B cell (primary cell): Measurements from ENCODE around the gene OR6K6. TPM values are rescaled to one million over a fixed set of nuclear protein-coding genes. Genes with fewer than 3 reads are reported as not detected.

ENCODE experiments used
- ATAC-seq: fragments of 200-7000 bp; cut with Tn5 transposase; one replicate; pipeline ENCODE4 v1.10.0; 2021; ENCODE audit warnings: low read depth, mild to moderate bottlenecking, moderate number of reproducible peaks, moderate library complexity
- CTCF ChIA-PET: fragments of 350-600 bp; sonication (Branson Sonifier 250); formaldehyde crosslinking; loops from one replicate; lab custom pipeline; 2021; ENCODE audit warnings: antibody characterized with exemption, inconsistent platforms; lab: Charles Lee
- POLR2A ChIA-PET: fragments of 350-600 bp; sonication (Branson Sonifier 250); formaldehyde crosslinking; loops from one replicate; lab custom pipeline; 2021; ENCODE audit warnings: antibody characterized with exemption; lab: Charles Lee
- DNase-seq: peaks from one replicate; pipeline ENCODE4 v3.0.0; 2013
- H2AFZ ChIP-seq: 2 replicates; pipeline ENCODE4 v1.6.1; 2012; ENCODE audit warnings: mild to moderate bottlenecking, low read depth, low read length; ENCODE audit not compliant: insufficient read depth, poor library complexity, severe bottlenecking
- H3K27ac ChIP-seq, 2 donors: 1 replicate in 1 of 2; 2 replicates in 1 of 2; pipeline ENCODE4 v1.5.1; 2012 to 2013; ENCODE audit warnings: low read length in 2 of 2, mild to moderate bottlenecking in 2 of 2, moderate library complexity in 1 of 2
- H3K27me3 ChIP-seq, 4 experiments: fragments of 200-600 bp in 1 of 4; sonication (generic) in 1 of 4; replicated peaks in 1 of 4; 1 replicate in 2 of 4; 2 replicates in 2 of 4; pipeline versions ENCODE4 v1.6.1 to v1.7.0; 2013 to 2016; ENCODE audit warnings: low read length in 3 of 4, mild to moderate bottlenecking in 2 of 4, mixed read lengths in 1 of 4, moderate library complexity in 1 of 4; ENCODE audit not compliant: insufficient read depth in 4 of 4, control insufficient read depth in 3 of 4; ENCODE audit errors: control extremely low read depth in 1 of 4
- H3K36me3 ChIP-seq, 2 experiments: replicated peaks in 1 of 2; 1 replicate in 1 of 2; 2 replicates in 1 of 2; pipeline versions ENCODE4 v1.6.1 to v1.7.1; 2013; ENCODE audit warnings: low read length in 1 of 2; ENCODE audit not compliant: insufficient read depth in 2 of 2, control insufficient read depth in 1 of 2; ENCODE audit errors: control extremely low read depth in 1 of 2, extremely low read depth in 1 of 2
- H3K4me1 ChIP-seq, 2 donors: fragments of 200-600 bp in 1 of 2; sonication (generic) in 1 of 2; 1 replicate in 1 of 2; 2 replicates in 1 of 2; pipeline versions ENCODE4 v1.5.1 to v1.6.1; 2013 to 2017; ENCODE audit warnings: low read length in 2 of 2; ENCODE audit not compliant: control insufficient read depth in 2 of 2, insufficient read depth in 2 of 2
- H3K4me2 ChIP-seq: replicated peaks from 2 replicates; pipeline ENCODE3; 2012; ENCODE audit warnings: mild to moderate bottlenecking, low read depth, low read length; ENCODE audit not compliant: poor library complexity, severe bottlenecking
- H3K4me3 ChIP-seq, 5 experiments: fragments of 200-600 bp in 1 of 5; sonication (generic) in 1 of 5; 1 replicate in 3 of 5; 2 replicates in 2 of 5; pipeline versions ENCODE4 v1.5.1 to v1.7.0; 2011 to 2016; ENCODE audit warnings: low read length in 4 of 5, mild to moderate bottlenecking in 4 of 5, low read depth in 2 of 5, control low read depth in 1 of 5, moderate library complexity in 1 of 5; ENCODE audit not compliant: insufficient read depth in 1 of 5; ENCODE audit errors: control extremely low read depth in 1 of 5, extremely low read depth in 1 of 5
- H3K79me2 ChIP-seq: fragments of 200-600 bp; sonication (generic); one replicate; pipeline ENCODE4 v1.6.0; 2016; ENCODE audit warnings: low read length; ENCODE audit not compliant: control insufficient read depth, insufficient read depth
- H3K9ac ChIP-seq: fragments of 200-600 bp; sonication (generic); 2 replicates; pipeline ENCODE4 v1.6.1; 2017; ENCODE audit warnings: mild to moderate bottlenecking, low read length, moderate library complexity
- H3K9me3 ChIP-seq, 3 donors: one replicate each; pipeline versions ENCODE4 v1.6.1 to v1.7.1; 2013; ENCODE audit warnings: low read length in 2 of 3; ENCODE audit not compliant: control insufficient read depth in 2 of 3, insufficient read depth in 1 of 3; ENCODE audit errors: control extremely low read depth in 1 of 3
- H4K20me1 ChIP-seq: 2 replicates; pipeline ENCODE4 v1.6.0; 2012; ENCODE audit warnings: mild to moderate bottlenecking, low read length; ENCODE audit not compliant: insufficient read depth, control insufficient read depth, poor library complexity, severe bottlenecking
- H3K27ac Mint-ChIP-seq: one replicate; pipeline ENCODE4 v1.8.0; 2021; ENCODE audit warnings: mixed read lengths
- H3K27me3 Mint-ChIP-seq: one replicate; pipeline ENCODE4 v1.8.0; 2021; ENCODE audit warnings: mixed read lengths
- H3K4me1 Mint-ChIP-seq: one replicate; pipeline ENCODE4 v1.8.0; 2021; ENCODE audit warnings: mixed read lengths
- H3K4me3 Mint-ChIP-seq: one replicate; pipeline ENCODE4 v1.8.0; 2021; ENCODE audit warnings: mixed read lengths
- H3K9me3 Mint-ChIP-seq: one replicate; pipeline ENCODE4 v1.8.0; 2022; ENCODE audit warnings: mixed read lengths; ENCODE audit not compliant: insufficient read depth
- EZH2 ChIP-seq: IDR thresholded peaks from 2 replicates; pipeline ENCODE4 v1.6.1; 2012; ENCODE audit warnings: borderline replicate concordance, low read depth, mild to moderate bottlenecking, moderate library complexity, low read length; ENCODE audit not compliant: insufficient read depth, poor library complexity, severe bottlenecking
- WGBS: methylation state at CpG from one replicate; pipeline ENCODE4 v1.1.5; 2013; ENCODE audit warnings: missing lambda C conversion rate; ENCODE audit not compliant: insufficient coverage; 5-methylcytosine and 5-hydroxymethylcytosine counted together
- intact Hi-C: fragments of 100-400 bp; cut with micrococcal nuclease; formaldehyde crosslinking; loops from one replicate; pipeline ENCODE4 v1.10.0; 2022
- polyA plus RNA-seq: library from polyadenylated mRNA; depleted of rRNA; stranded (reverse); fragments of >200 nt; gene quantifications from 2 replicates; pipeline ENCODE4 v1.2.3, GENCODE V29; 2012
- total RNA-seq, 2 donors: library from RNA; stranded (reverse); fragments of 120-200 nt in 1 of 2; gene quantifications; 1 replicate in 1 of 2; 2 replicates in 1 of 2; pipeline versions ENCODE4 v1.2.3 to v1.2.4, GENCODE V29; 2013 to 2022
- TF ChIP-seq, protein P1 (sequence below): fragments of 200-600 bp; IDR thresholded peaks from one replicate; pipeline ENCODE4 v1.8.0; 2022; ENCODE audit warnings: antibody characterized with exemption, mild to moderate bottlenecking

Gene OR6K6
- total and polyA plus RNA-seq, 2 donors (not counting 1 experiment from before 2014, with no cell fraction given), result not detected

DNA sequence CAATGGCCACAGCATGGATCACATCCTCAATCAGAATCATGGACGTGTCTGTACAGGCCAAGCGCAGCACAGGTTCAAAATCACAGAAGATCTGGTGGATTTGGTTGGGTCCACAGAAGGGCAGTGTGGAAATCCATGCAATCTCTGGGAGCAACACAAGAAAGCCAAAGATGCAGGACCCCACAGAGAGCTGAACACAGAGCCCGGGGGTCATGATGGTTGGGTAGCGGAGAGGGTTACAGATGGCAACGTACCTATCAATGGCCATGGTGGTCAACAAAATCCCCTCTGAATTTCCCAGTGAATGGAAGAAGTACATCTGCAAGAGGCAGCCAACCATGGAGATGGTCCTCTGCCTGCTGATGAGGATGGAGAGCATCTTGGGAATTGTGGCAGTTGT lies 30.1 kb upstream of the OR6K6 start:
- Histone ChIP-seq H3K9me3 (no peaks in the 10 kb centered on the region), H2AFZ (no peak overlapping the region), H4K20me1 (no peaks in the 10 kb centered on the region), H3K4me2 (no peak overlapping the region), H3K79me2 (no peaks in the 10 kb centered on the region), H3K36me3 (no peaks in the 10 kb centered on the region), H3K27me3 (peaks cover 0 to 10% (median 0%) of the 10 kb centered on the region in 4 experiments), H3K9ac (no peak overlapping the region), H3K4me1 (no peaks in the 10 kb centered on the region), H3K27ac (no peak overlapping the region), H3K4me3 (no peak overlapping the region)
- ATAC-seq (no peak), DNase-seq (no peak)
- no peaks in the 10 kb centered on the region for H3K9me3 Mint-ChIP-seq
- peaks cover 30% of the 10 kb centered on the region for H3K27me3 Mint-ChIP-seq
- H3K4me1 Mint-ChIP-seq, result no peaks in the 10 kb centered on the region
- H3K27ac Mint-ChIP-seq, result no peak overlapping the region
- intact Hi-C loops, result no loop called here
- no peak overlapping the region for H3K4me3 Mint-ChIP-seq
- TF ChIP-seq EZH2, result no peak
- TF ChIP-seq, protein P1, sequence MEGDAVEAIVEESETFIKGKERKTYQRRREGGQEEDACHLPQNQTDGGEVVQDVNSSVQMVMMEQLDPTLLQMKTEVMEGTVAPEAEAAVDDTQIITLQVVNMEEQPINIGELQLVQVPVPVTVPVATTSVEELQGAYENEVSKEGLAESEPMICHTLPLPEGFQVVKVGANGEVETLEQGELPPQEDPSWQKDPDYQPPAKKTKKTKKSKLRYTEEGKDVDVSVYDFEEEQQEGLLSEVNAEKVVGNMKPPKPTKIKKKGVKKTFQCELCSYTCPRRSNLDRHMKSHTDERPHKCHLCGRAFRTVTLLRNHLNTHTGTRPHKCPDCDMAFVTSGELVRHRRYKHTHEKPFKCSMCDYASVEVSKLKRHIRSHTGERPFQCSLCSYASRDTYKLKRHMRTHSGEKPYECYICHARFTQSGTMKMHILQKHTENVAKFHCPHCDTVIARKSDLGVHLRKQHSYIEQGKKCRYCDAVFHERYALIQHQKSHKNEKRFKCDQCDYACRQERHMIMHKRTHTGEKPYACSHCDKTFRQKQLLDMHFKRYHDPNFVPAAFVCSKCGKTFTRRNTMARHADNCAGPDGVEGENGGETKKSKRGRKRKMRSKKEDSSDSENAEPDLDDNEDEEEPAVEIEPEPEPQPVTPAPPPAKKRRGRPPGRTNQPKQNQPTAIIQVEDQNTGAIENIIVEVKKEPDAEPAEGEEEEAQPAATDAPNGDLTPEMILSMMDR, result no peak
- ChIA-PET CTCF (no interaction called here), POLR2A (no interaction called here)
- WGBS, result 98% methylated on average over 4 of the region's 5 CpGs

DNA sequence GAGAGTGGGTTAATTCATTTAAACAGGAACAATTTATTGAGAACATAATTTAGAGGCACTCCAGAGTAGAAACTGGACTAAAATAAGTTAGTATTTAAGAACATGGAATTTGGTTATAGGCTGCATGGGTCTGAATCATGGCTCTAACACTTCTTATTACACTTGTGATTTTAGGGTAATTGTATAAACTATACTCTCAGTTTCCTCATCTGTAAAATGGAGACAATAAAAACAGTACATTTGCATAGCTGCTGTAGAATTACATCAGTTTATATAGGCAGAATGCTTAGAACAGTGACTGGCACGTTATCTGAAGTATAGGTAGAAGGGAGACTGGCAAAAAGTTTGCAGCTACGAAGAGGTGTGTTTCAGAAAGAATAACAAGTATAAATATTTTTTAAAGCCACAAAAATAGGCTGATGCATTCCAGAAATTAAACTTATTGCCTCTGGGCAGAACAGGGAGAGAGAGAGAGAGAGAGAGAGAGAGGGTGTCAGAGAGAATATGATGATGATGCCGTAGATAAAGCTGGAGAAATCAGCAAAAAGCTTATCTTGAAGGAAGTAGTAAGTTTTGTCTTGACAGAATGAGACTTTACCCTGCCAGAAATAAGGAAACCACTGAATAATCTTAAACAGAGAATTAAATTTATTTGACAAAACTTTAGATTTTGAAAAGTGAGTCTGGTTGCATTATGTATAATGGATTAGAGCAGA lies 25.9 kb upstream of the OR6K6 start:
- Mint-ChIP-seq H3K4me1 (no peaks in the 10 kb centered on the region), H3K9me3 (no peaks in the 10 kb centered on the region), H3K27me3 (peaks cover 26% of the 10 kb centered on the region), H3K4me3 (no peak overlapping the region), H3K27ac (no peak overlapping the region)
- no peak for DNase-seq
- H2AFZ ChIP-seq, result no peak overlapping the region
- intact Hi-C loops, result no loop called here
- ChIA-PET POLR2A (no interaction called here), CTCF (no interaction called here)
- WGBS, result no CpG with 5 or more reads among the region's 3 CpGs
- H3K9ac ChIP-seq, result no peak overlapping the region
- no peaks in the 10 kb centered on the region for H3K4me1 ChIP-seq
- no peak for TF ChIP-seq EZH2
- TF ChIP-seq, protein P1, result no peak
- no peaks in the 10 kb centered on the region for H3K79me2 ChIP-seq
- H3K4me2 ChIP-seq, result no peak overlapping the region
- no peak for ATAC-seq
- peaks cover 0 to 10% (median 0%) of the 10 kb centered on the region in 4 experiments for H3K27me3 ChIP-seq
- no peaks in the 10 kb centered on the region for H3K9me3 ChIP-seq
- H3K27ac ChIP-seq, result no peak overlapping the region
- H3K4me3 ChIP-seq, result no peak overlapping the region
- no peaks in the 10 kb centered on the region for H4K20me1 ChIP-seq
- no peaks in the 10 kb centered on the region for H3K36me3 ChIP-seq
